COR-L47 (cell line): ENCODE results near the gene CCNY.

Source experiments
- DNase-seq: peaks from one replicate; lab custom pipeline; 2025; lab: John Stamatoyannopoulos, UW

The CCNY gene

GRCh38 chr10:35581655-35582054 lies 245.3 kb downstream of the CCNY start:
- no peak for DNase-seq

- no peak for DNase-seq
These were observed 248.6 kb downstream of the CCNY start for GRCh38 chr10:35584946-35585345.

GRCh38 chr10:35585356-35585755 lies 249.0 kb downstream of the CCNY start:
- DNase-seq, result no peak

- no peak for DNase-seq
These were observed 249.7 kb downstream of the CCNY start for GRCh38 chr10:35585903-35586535.

GRCh38 chr10:35588836-35589235 lies 252.5 kb downstream of the CCNY start:
- no peak for DNase-seq

GRCh38 chr10:35592441-35592840 lies 256.1 kb downstream of the CCNY start:
- DNase-seq, result no peak

DNA sequence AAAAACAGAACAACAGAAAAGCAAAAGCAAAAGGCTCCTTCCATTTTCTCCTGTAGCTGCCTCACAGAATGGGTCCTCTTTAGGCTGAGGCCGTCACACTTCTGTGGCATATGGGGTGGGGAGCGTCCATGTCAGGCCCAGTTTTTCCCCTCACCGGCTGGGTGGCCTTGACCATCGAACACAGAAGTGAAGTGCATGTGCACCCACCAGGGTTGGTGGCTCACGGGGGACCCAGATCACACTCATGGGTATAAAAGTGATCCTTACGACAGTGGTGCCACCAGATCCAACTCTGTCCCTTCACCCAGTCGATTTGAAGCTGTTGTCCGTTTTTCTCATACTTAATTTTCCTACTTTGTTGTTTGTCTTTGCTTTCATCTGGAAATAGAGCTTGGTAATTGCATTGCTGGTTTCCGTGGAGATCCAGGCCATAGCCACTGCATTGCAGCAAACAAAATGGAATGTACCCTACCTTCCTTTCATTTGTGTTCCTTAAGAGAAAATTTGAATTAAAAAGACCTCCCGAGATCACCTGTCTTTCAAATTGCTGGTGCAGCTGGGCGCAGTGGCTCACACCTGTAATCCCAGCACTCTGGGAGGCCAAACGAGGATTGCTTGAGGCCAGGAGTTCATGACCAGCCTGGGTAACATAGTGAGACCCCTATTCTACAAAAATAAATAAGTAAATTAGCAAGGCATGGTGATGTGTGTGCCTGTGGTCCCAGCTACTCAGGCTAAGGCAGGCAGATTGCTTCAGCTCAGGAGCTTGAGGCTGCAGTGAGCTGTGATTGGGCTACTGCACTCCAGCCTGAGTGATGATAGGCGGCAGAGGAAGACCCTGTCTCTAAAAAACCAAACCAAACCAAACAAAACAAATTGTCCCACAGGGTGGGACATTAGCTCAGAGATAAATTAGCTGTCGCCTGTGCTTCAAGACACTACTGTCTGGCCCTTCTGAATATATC lies 258.1 kb downstream of the CCNY start:
- DNase-seq, result no peak

DNA sequence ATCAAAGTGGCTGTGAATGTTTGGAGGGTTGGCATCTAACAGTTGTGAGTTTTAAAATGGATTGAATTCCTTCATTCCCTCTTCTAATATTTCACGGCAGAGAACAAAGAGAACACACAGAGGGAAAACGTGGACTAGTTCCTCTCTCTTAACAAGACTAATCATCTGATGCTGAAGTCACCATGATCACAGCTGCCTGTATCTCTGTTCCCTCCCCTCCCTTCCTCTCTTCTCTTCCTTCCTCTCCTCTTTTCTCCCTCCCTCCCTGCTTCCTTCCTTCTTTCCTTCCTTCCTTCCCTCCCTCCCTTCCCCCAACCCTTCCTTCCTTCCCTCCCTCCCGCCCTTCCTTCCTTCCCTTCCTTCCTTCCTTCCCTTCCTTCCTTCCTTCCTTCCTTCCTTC lies 258.8 kb downstream of the CCNY start:
- DNase-seq, result no peak

DNA sequence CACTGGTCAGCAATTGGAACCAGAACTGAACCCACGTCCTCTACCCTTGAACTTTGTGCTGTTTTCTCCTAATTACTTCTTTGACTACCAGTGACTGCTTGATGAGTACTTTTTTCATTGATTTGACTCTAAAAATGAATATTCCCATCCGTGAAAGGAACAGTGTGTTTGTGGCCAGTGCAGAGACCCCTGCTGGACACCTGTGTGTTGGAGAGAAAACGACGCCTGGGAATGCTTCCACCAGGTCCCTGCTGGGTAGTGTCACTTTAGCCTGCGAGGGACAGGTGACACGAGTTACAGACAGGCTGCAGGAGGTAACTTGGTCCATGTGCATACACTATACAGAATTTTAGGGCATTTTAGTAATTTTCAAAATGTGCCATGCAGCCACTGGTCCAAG lies 262.1 kb downstream of the CCNY start:
- no peak for DNase-seq

DNA sequence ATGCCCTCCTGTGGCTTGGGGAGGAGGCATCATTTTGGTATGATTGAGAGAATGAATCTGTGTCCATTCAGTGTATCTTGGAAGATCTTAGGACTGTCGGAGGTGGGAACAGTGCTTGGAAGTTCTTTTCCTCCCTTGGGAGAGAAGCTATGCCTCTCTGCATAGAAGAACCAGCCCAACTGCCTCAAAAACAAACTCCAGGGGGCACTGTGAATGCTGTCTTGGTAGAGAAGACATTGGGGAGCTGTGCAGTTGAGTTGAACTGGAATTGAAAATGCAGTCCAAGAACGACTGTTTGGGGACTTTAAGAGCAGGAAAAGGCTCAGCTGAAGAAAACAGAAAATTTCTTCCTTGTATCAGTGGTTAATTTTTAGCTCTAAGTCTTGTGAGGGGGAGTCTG lies 263.9 kb downstream of the CCNY start:
- DNase-seq, result no peak

DNA sequence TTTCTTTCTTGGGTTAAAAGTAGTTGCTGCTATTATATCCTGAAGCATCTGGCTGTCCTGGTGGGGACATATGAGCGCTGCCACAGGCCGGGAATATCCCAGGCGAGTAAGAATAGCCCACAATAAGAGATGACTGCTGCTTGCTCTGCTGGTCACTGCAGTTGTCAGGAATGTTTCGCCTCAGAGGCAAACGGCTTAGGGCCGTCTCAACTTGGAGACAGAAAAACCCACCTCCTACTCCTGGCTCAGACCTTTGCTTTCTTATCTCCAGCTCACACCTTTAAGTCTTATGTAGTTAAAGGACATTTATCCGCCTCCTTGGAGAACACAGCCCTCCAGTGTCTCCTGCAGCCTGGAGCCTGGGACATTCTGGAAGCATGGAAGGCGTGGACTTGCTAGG lies 268.9 kb downstream of the CCNY start, which contains the start of gene GJD4:
GJD4 (plus strand) TSS at position 151 of the 400 bp plus-strand sequence; CDS start at position 378, 227 bp downstream.
- DNase-seq, result no peak

GRCh38 chr10:35606430-35606829 lies 270.1 kb downstream of the CCNY start:
- no peak for DNase-seq

GRCh38 chr10:35607475-35608327 lies 271.4 kb downstream of the CCNY start:
- no peak for DNase-seq

DNA sequence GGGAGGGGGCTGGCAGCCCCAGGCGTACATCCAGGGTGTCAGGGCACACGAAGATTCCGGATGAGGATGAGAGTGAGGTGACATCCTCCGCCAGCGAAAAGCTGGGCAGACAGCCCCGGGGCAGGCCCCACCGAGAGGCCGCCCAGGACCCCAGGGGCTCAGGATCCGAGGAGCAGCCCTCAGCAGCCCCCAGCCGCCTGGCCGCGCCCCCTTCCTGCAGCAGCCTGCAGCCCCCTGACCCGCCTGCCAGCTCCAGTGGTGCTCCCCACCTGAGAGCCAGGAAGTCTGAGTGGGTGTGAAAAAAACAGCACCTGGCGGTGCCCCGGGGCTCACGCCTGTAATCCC lies 272.0 kb downstream of the CCNY start:
- DNase-seq, result no peak

GRCh38 chr10:35611750-35612149 lies 275.4 kb downstream of the CCNY start:
- DNase-seq, result no peak

DNA sequence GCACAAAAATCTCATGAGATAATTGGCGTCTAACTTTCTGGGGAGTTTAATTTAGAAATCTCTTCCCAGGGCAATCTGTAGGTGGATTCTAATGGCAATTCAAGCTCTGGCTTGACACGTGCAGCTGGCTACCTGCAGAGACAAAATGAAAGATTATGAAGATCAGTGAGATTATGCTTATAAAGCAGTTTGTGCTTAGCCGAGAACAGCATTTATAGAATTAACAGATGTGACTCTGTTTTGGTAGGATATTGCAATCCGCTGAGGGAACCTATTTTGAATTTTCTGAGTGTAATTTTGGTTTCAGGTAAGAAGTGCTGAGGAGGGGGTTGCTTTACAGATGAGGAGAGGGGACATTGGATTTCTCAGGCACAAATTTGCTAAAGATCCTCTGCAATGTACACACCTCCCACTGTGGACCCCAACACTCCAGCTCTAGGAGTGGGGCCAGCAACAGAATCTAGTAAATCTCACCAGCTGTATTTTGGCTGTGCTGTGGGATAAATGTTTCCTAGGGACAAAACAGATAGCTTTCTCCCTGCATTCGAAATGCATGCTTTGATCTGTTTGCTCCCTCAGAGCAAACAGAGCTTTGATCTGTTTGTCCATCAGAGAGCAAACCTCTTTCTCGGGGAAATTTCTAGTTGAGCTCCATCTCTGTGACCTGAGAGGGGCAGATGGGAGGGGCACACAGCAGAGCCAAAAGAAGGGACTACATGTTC lies 276.2 kb downstream of the CCNY start:
- DNase-seq, result no peak

DNA sequence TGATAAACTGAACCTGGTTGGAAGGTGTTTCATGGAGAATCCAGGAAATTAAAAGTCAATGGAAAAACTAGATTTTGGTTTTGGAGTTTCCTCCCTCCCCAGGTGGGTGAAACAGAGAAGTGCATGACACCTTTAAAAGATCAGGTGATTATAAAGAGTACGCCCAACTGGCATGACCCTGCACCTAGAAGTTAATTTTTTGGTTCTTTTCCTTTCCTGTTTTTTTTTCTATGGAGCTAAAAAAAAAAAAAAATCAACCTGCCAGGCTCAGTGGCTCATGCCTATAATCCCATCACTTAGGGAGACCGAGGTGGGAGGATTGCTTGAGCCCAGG lies 276.8 kb downstream of the CCNY start:
- DNase-seq, result no peak

DNA sequence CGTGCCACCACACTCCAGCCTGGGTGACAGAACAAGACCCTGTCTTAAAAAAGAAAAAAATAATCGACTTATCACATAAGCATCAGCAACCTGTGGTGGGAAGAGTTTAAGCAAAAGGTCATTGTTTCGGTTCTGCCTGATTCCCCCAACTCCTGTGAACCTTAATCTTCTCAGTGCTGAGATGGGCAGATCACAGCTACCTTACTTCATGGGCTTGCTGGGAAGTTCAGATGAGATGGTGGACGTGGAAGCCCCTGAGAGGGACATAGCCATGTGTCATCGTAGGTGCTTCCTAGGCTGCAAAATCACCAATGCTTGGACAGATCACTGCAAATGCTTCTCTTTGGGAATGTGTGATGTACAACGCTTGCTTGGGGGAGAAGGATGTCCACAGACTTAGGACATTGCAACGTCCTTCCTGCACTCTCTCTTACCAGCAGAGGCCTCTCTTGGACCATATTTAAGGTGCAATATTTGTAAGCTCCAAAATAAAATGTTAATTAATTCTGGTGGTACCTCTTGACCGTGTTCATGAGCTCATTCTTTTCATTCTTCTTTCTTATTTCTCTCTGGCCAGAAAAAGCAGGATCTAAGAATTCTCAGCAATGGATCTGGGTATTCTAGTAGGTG lies 277.4 kb downstream of the CCNY start:
- DNase-seq, result no peak

GRCh38 chr10:35614312-35614711 lies 278.0 kb downstream of the CCNY start:
- DNase-seq, result no peak
